ENCODE results near the gene MORC2.

Gene MORC2

GRCh38 chr22:30994960-30995359 lies 26.4 kb upstream of the MORC2 start:
- Histone ChIP-seq H3K9me3 (no peaks in the 10 kb centered on the region), H3K4me1 (ENCODE audit: control insufficient read depth in 1 of 2, insufficient read depth in 1 of 2, low read depth in 1 of 2, low read length in 1 of 2) (peaks cover 0 to under 1% of the 10 kb centered on the region in 2 experiments), H3K27me3 (no peaks in the 10 kb centered on the region), H3K4me3 (ENCODE audit: low read depth in 1 of 2, low read length in 1 of 2) (no peak overlapping the region), H3K27ac (no peak overlapping the region), H3K36me3 (no peaks in the 10 kb centered on the region)
- no peak for TF ChIP-seq CTCF (IDR thresholded peaks at IDR 0.05)

- H3K9me3 ChIP-seq = no peaks in the 10 kb centered on the region
- TF ChIP-seq CTCF (IDR thresholded peaks at IDR 0.05) = no peak
- H3K4me1 ChIP-seq (ENCODE audit: control insufficient read depth in 1 of 2, insufficient read depth in 1 of 2, low read depth in 1 of 2, low read length in 1 of 2) = peaks cover 9 to 12% of the 10 kb centered on the region in 2 experiments
- no peak overlapping the region for H3K27ac ChIP-seq
- no peaks in the 10 kb centered on the region for H3K27me3 ChIP-seq
- no peaks in the 10 kb centered on the region for H3K36me3 ChIP-seq
- no peak overlapping the region for H3K4me3 ChIP-seq (ENCODE audit: low read depth in 1 of 2, low read length in 1 of 2)
Observed at GRCh38 chr22:30992565-30992964, 24.0 kb upstream of the MORC2 start.

- Histone ChIP-seq H3K36me3 (no peaks in the 10 kb centered on the region), H3K4me3 (ENCODE audit: low read depth in 1 of 2, low read length in 1 of 2) (no peak overlapping the region), H3K9me3 (no peaks in the 10 kb centered on the region), H3K27ac (no peak overlapping the region), H3K4me1 (ENCODE audit: control insufficient read depth in 1 of 2, insufficient read depth in 1 of 2, low read depth in 1 of 2, low read length in 1 of 2) (peaks cover 9 to 12% of the 10 kb centered on the region in 2 experiments), H3K27me3 (no peaks in the 10 kb centered on the region)
- TF ChIP-seq CTCF (IDR thresholded peaks at IDR 0.05) = no peak
Observed at GRCh38 chr22:30990690-30991089, 22.1 kb upstream of the MORC2 start.

GRCh38 chr22:30989474-30989873 lies 20.9 kb upstream of the MORC2 start:
- Histone ChIP-seq H3K4me3 (ENCODE audit: low read depth in 1 of 2, low read length in 1 of 2) (no peak overlapping the region), H3K36me3 (no peaks in the 10 kb centered on the region), H3K9me3 (no peaks in the 10 kb centered on the region)

GRCh38 chr22:30985561-30986208 lies 17.1 kb upstream of the MORC2 start:
- no peak overlapping the region for H3K4me3 ChIP-seq (ENCODE audit: low read depth in 1 of 2, low read length in 1 of 2)
- peaks cover 9 to 12% of the 10 kb centered on the region in 2 experiments for H3K4me1 ChIP-seq (ENCODE audit: control insufficient read depth in 1 of 2, insufficient read depth in 1 of 2, low read depth in 1 of 2, low read length in 1 of 2)
- H3K9me3 ChIP-seq = no peaks in the 10 kb centered on the region
- no peak overlapping the region for H3K27ac ChIP-seq
- H3K27me3 ChIP-seq = no peaks in the 10 kb centered on the region
- H3K36me3 ChIP-seq = no peaks in the 10 kb centered on the region
- TF ChIP-seq CTCF (IDR thresholded peaks at IDR 0.05) = no peak

More at GRCh38 chr22:30989474-30989873, 20.9 kb upstream of the MORC2 start:
- Histone ChIP-seq H3K4me1 (ENCODE audit: control insufficient read depth in 1 of 2, insufficient read depth in 1 of 2, low read depth in 1 of 2, low read length in 1 of 2) (peaks cover 9 to 12% of the 10 kb centered on the region in 2 experiments), H3K27me3 (no peaks in the 10 kb centered on the region), H3K27ac (no peak overlapping the region)
- no peak for TF ChIP-seq CTCF (IDR thresholded peaks at IDR 0.05)

All from neutrophil (primary cell).